Astrocyte (in vitro differentiated cells and primary cell): ENCODE results near the gene KIF14.

Experiments
- CTCF ChIP-seq: IDR thresholded peaks from 2 replicates; pipeline ENCODE4 v1.5.1; 2011; ENCODE audit warnings: low read depth, mild to moderate bottlenecking, inconsistent platforms, low read length, moderate library complexity; ENCODE audit not compliant: insufficient read depth
- EZH2 ChIP-seq: IDR thresholded peaks from 2 replicates; pipeline ENCODE4 v1.6.1; 2012; ENCODE audit warnings: mild to moderate bottlenecking, low read length, inconsistent platforms; ENCODE audit not compliant: insufficient read depth

GRCh38 chr1:200526709-200527612 is 93.6 kb downstream of the KIF14 start:
- TF ChIP-seq CTCF (no peak), EZH2 (no peak)
